GM13976 (cell line): ENCODE results near the gene RELN.

Source experiments
- DNase-seq: peaks from one replicate; pipeline ENCODE4 v3.0.0; 2012; ENCODE audit warnings: low spot score
- CTCF ChIP-seq: IDR thresholded peaks from 2 replicates; pipeline ENCODE4 v1.5.1; 2012; ENCODE audit warnings: borderline replicate concordance, mild to moderate bottlenecking; ENCODE audit not compliant: insufficient read depth; ENCODE audit errors: extremely low read depth, missing control alignments, control extremely low read depth
- in situ Hi-C: fragments of 300-500 bp; cut with MboI; formaldehyde crosslinking; loops from one replicate; pipeline ENCODE4 v1.12.0; 2022; ENCODE audit warnings: low sequenced_read_pairs, mixed read lengths, inconsistent platforms; ENCODE audit not compliant: unreplicated experiment

RELN gene

GRCh38 chr7:103936558-103936957 is 52.9 kb downstream of the RELN start:
- DNase-seq = no peak
- TF ChIP-seq CTCF = no peak
- in situ Hi-C loops = no loop called here

GRCh38 chr7:103934508-103934907 is 55.0 kb downstream of the RELN start:
- in situ Hi-C loops = no loop called here
- no peak for TF ChIP-seq CTCF
- no peak for DNase-seq

GRCh38 chr7:103932389-103932788 is 57.1 kb downstream of the RELN start:
- in situ Hi-C loops = no loop called here
- TF ChIP-seq CTCF = no peak

GRCh38 chr7:103929901-103930311 is 59.6 kb downstream of the RELN start:
- in situ Hi-C loops = no loop called here

More at GRCh38 chr7:103932389-103932788, 57.1 kb downstream of the RELN start:
- no peak for DNase-seq

GRCh38 chr7:103928581-103928980 is 60.9 kb downstream of the RELN start:
- TF ChIP-seq CTCF = no peak
- in situ Hi-C loops = no loop called here
- DNase-seq = no peak

More at GRCh38 chr7:103929901-103930311, 59.6 kb downstream of the RELN start:
- no peak for DNase-seq
- TF ChIP-seq CTCF = no peak

- in situ Hi-C loops = no loop called here
- TF ChIP-seq CTCF = no peak
- DNase-seq = no peak
Measured at GRCh38 chr7:103924184-103924583, 65.3 kb downstream of the RELN start.

- in situ Hi-C loops = no loop called here
- no peak for TF ChIP-seq CTCF
- DNase-seq = no peak
Measured at GRCh38 chr7:103922407-103922806, 67.1 kb downstream of the RELN start.
